ENCODE data around the gene LCN10.

The LCN10 gene

DNA sequence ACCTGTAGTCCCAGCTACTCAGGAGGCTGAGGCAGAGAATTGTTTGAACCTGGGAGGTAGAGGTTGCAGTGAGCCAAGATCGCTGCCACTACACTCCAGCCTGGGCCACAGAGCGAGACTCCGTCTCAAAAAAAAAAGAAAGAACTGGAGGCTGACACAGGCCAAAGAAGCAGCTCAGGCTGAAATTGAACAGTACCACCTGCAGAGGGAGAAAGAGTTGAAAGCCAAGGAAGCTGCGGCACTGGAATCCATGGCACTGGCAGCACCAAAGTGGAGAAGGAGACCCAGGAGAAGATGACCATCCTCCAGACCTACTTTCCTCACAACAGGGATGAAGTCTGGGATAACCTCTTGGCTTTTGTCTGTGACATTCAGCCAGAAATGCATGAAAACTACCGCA lies 37.1 kb upstream of the LCN10 start:
- Histone ChIP-seq H3K27ac (replicated peaks) (no peak overlapping the region), H3K27me3 (ENCODE audit: insufficient read depth, poor library complexity, severe bottlenecking) (no peaks in the 10 kb centered on the region), H3K4me3 (replicated peaks; ENCODE audit: insufficient read depth, low read length) (no peak overlapping the region)
- DNase-seq (ENCODE audit: low read depth in 1 of 2, low spot score in 1 of 2), result no peak
- TF ChIP-seq CTCF (IDR thresholded peaks at IDR 0.05; ENCODE audit: insufficient read depth, low read length), result no peak
- TF ChIP-seq GABPA (IDR thresholded peaks at IDR 0.05; ENCODE audit: low read depth), result no peak
- TF ChIP-seq, protein P1, sequence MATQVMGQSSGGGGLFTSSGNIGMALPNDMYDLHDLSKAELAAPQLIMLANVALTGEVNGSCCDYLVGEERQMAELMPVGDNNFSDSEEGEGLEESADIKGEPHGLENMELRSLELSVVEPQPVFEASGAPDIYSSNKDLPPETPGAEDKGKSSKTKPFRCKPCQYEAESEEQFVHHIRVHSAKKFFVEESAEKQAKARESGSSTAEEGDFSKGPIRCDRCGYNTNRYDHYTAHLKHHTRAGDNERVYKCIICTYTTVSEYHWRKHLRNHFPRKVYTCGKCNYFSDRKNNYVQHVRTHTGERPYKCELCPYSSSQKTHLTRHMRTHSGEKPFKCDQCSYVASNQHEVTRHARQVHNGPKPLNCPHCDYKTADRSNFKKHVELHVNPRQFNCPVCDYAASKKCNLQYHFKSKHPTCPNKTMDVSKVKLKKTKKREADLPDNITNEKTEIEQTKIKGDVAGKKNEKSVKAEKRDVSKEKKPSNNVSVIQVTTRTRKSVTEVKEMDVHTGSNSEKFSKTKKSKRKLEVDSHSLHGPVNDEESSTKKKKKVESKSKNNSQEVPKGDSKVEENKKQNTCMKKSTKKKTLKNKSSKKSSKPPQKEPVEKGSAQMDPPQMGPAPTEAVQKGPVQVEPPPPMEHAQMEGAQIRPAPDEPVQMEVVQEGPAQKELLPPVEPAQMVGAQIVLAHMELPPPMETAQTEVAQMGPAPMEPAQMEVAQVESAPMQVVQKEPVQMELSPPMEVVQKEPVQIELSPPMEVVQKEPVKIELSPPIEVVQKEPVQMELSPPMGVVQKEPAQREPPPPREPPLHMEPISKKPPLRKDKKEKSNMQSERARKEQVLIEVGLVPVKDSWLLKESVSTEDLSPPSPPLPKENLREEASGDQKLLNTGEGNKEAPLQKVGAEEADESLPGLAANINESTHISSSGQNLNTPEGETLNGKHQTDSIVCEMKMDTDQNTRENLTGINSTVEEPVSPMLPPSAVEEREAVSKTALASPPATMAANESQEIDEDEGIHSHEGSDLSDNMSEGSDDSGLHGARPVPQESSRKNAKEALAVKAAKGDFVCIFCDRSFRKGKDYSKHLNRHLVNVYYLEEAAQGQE (IDR thresholded peaks at IDR 0.05; ENCODE audit: insufficient replicate concordance, low read depth), result no peak

DNA sequence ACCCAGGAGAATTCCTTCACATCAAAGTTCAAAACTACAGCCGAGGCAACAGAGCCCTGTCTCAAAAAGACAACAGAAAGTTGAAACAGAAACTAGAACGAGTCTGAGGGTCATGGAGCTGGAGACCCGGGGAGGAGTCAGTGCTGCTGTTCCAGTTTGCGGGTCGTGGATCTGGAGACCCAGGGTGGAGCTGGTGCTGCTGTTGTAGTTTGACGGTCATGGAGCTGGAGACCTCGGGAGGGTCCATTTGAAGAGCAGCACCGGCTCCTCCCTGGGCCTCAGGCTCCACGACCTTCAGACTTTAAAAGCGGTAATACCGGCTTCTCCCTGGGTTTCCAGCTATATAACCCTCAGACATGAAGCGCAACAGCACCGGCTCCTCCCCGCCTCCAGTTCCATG lies 34.6 kb upstream of the LCN10 start:
- Histone ChIP-seq H3K27ac (replicated peaks) (no peak overlapping the region), H3K27me3 (ENCODE audit: insufficient read depth, poor library complexity, severe bottlenecking) (no peaks in the 10 kb centered on the region), H3K4me3 (replicated peaks; ENCODE audit: insufficient read depth, low read length) (no peak overlapping the region)
- no peak for DNase-seq (ENCODE audit: low read depth in 1 of 2, low spot score in 1 of 2)
- TF ChIP-seq CTCF (IDR thresholded peaks at IDR 0.05; ENCODE audit: insufficient read depth, low read length) (no peak), POLR2AphosphoS5 (IDR thresholded peaks at IDR 0.05; ENCODE audit: low read depth) (no peak), SPI1 (IDR thresholded peaks at IDR 0.05; ENCODE audit: borderline replicate concordance, low read depth) (no peak), GABPA (IDR thresholded peaks at IDR 0.05; ENCODE audit: low read depth) (no peak)
- TF ChIP-seq, protein P1 (IDR thresholded peaks at IDR 0.05; ENCODE audit: insufficient replicate concordance, low read depth), result no peak

DNA sequence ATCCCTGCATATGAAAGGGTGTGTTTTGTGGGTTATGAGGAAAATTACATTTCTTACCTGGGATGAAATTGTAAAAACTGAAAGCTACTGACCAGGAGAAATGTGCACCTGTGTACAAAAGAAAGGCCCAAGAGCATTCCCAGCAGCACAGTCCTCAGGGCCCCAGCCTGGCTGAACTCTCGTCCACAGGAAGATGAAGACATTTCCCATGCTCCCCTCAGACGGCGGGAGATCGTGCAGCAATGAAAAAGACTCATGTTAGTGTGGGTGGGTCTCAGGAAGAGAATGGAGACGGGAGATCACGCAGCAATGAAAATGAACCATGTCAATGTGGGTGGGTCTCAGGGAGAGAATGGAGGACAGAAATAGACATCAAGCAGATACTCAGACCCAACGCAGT lies 34.2 kb upstream of the LCN10 start:
- no peak for TF ChIP-seq POLR2AphosphoS5 (IDR thresholded peaks at IDR 0.05; ENCODE audit: low read depth)
- no peak for TF ChIP-seq CTCF (IDR thresholded peaks at IDR 0.05; ENCODE audit: insufficient read depth, low read length)
- TF ChIP-seq GABPA (IDR thresholded peaks at IDR 0.05; ENCODE audit: low read depth), result no peak
- TF ChIP-seq, protein P1 (IDR thresholded peaks at IDR 0.05; ENCODE audit: insufficient replicate concordance, low read depth), result no peak
- TF ChIP-seq SPI1 (IDR thresholded peaks at IDR 0.05; ENCODE audit: borderline replicate concordance, low read depth), result no peak
- H3K4me3 ChIP-seq (replicated peaks; ENCODE audit: insufficient read depth, low read length), result no peak overlapping the region
- H3K27me3 ChIP-seq (ENCODE audit: insufficient read depth, poor library complexity, severe bottlenecking), result no peaks in the 10 kb centered on the region
- H3K27ac ChIP-seq (replicated peaks), result no peak overlapping the region
- no peak for DNase-seq (ENCODE audit: low read depth in 1 of 2, low spot score in 1 of 2)
